Smooth muscle cell (in vitro differentiated cells): ENCODE results near the gene EEA1. TPM values are rescaled to one million over a fixed set of nuclear protein-coding genes. Genes with fewer than 3 reads are reported as not detected.

Source experiments
- DNase-seq: peaks from one replicate; lab custom pipeline; 2025; ENCODE audit not compliant: unreplicated experiment; lab: John Stamatoyannopoulos, UW
- H2AFZ ChIP-seq: fragments of 200-600 bp; sonication (generic); 2 replicates; pipeline ENCODE4 v1.6.0; 2016; ENCODE audit warnings: antibody characterized with exemption, low read depth, mild to moderate bottlenecking
- H3F3A ChIP-seq: fragments of 200-600 bp; sonication (generic); 2 replicates; pipeline ENCODE4 v1.6.0; 2017; ENCODE audit warnings: antibody characterized with exemption, low read depth
- H3K27ac ChIP-seq: fragments of 200-600 bp; sonication (generic); 2 replicates; pipeline ENCODE4 v1.5.1; 2016; ENCODE audit warnings: low read depth, mild to moderate bottlenecking
- H3K27me3 ChIP-seq: fragments of 200-600 bp; sonication (generic); 2 replicates; pipeline ENCODE4 v1.6.1; 2016; ENCODE audit warnings: low read depth, mild to moderate bottlenecking
- H3K36me3 ChIP-seq: fragments of 200-600 bp; sonication (generic); 2 replicates; pipeline ENCODE4 v1.5.1; 2016; ENCODE audit warnings: low read depth
- H3K4me1 ChIP-seq: fragments of 200-600 bp; sonication (generic); 2 replicates; pipeline ENCODE4 v1.5.1; 2016; ENCODE audit warnings: low read depth
- H3K4me2 ChIP-seq: fragments of 200-600 bp; sonication (generic); 2 replicates; pipeline ENCODE4 v1.6.0; 2016; ENCODE audit warnings: mild to moderate bottlenecking
- H3K4me3 ChIP-seq: fragments of 200-600 bp; sonication (generic); 2 replicates; pipeline ENCODE4 v1.5.1; 2016; ENCODE audit warnings: mild to moderate bottlenecking
- H3K79me2 ChIP-seq: fragments of 200-600 bp; sonication (generic); 2 replicates; pipeline ENCODE4 v1.6.0; 2016; ENCODE audit warnings: low read depth, mild to moderate bottlenecking
- H3K9ac ChIP-seq: fragments of 200-600 bp; sonication (generic); 2 replicates; pipeline ENCODE4 v1.6.0; 2016; ENCODE audit warnings: low read depth
- H3K9me3 ChIP-seq: fragments of 200-600 bp; sonication (generic); replicated peaks from 2 replicates; pipeline ENCODE4 v1.5.1; 2016; ENCODE audit warnings: low read depth
- H4K20me1 ChIP-seq: fragments of 200-600 bp; sonication (generic); 2 replicates; pipeline ENCODE4 v1.6.0; 2016; ENCODE audit warnings: low read depth
- WGBS: methylation state at CpG from one replicate; pipeline ENCODE4 v1.1.7; 2016; ENCODE audit warnings: low lambda C conversion rate; 5-methylcytosine and 5-hydroxymethylcytosine counted together
- polyA plus RNA-seq: library from polyadenylated mRNA; unstranded; fragments of >200 nt; fragmentation: Nextera tagmentation; extraction: Ambion mirVana; gene quantifications from 2 replicates; pipeline ENCODE4 v1.2.1, GENCODE V29; 2016
- total RNA-seq: library from RNA; depleted of rRNA; stranded (reverse); fragments of >200 nt; gene quantifications from 2 replicates; pipeline ENCODE4 v1.2.3, GENCODE V29; 2014
- TF ChIP-seq, protein P1 (sequence below): fragments of 200-600 bp; sonication (generic); IDR thresholded peaks from 2 replicates; pipeline ENCODE4 v1.5.1; 2017; ENCODE audit warnings: borderline replicate concordance, mild to moderate bottlenecking, antibody characterized with exemption; ENCODE audit not compliant: insufficient read depth, poor library complexity, severe bottlenecking

The EEA1 gene
- total and polyA plus RNA-seq, 2 experiments from 2014 or later, result 25.1 to 29.0 TPM

GRCh38 chr12:92765871-92766270, 163.2 kb downstream of the EEA1 start:
- no peaks in the 10 kb centered on the region for H3K79me2 ChIP-seq
- H3K27me3 ChIP-seq, result no peaks in the 10 kb centered on the region
- H3K4me2 ChIP-seq, result no peak overlapping the region
- no peak overlapping the region for H2AFZ ChIP-seq
- no peaks in the 10 kb centered on the region for H3K36me3 ChIP-seq
- no peak overlapping the region for H3K9ac ChIP-seq
- 86% methylated on average over 1 of the region's 1 CpG for WGBS
- H3K4me1 ChIP-seq, result no peaks in the 10 kb centered on the region
- no peak overlapping the region for H3K4me3 ChIP-seq
- H4K20me1 ChIP-seq, result no peaks in the 10 kb centered on the region
- no peaks in the 10 kb centered on the region for H3F3A ChIP-seq
- no peak for DNase-seq
- TF ChIP-seq, protein P1, sequence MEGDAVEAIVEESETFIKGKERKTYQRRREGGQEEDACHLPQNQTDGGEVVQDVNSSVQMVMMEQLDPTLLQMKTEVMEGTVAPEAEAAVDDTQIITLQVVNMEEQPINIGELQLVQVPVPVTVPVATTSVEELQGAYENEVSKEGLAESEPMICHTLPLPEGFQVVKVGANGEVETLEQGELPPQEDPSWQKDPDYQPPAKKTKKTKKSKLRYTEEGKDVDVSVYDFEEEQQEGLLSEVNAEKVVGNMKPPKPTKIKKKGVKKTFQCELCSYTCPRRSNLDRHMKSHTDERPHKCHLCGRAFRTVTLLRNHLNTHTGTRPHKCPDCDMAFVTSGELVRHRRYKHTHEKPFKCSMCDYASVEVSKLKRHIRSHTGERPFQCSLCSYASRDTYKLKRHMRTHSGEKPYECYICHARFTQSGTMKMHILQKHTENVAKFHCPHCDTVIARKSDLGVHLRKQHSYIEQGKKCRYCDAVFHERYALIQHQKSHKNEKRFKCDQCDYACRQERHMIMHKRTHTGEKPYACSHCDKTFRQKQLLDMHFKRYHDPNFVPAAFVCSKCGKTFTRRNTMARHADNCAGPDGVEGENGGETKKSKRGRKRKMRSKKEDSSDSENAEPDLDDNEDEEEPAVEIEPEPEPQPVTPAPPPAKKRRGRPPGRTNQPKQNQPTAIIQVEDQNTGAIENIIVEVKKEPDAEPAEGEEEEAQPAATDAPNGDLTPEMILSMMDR, result no peak
- no peaks in the 10 kb centered on the region for H3K9me3 ChIP-seq
- H3K27ac ChIP-seq, result no peak overlapping the region

- Histone ChIP-seq H3K4me1 (no peaks in the 10 kb centered on the region), H3K4me2 (no peak overlapping the region), H3K79me2 (no peaks in the 10 kb centered on the region), H3K9ac (no peak overlapping the region), H4K20me1 (no peaks in the 10 kb centered on the region), H3K36me3 (no peaks in the 10 kb centered on the region), H3K27me3 (no peaks in the 10 kb centered on the region), H2AFZ (no peak overlapping the region), H3K27ac (no peak overlapping the region), H3F3A (no peaks in the 10 kb centered on the region), H3K4me3 (no peak overlapping the region), H3K9me3 (no peaks in the 10 kb centered on the region)
- 59% methylated on average over 5 of the region's 5 CpGs for WGBS
- no peak for DNase-seq
- TF ChIP-seq, protein P1, result no peak
These were observed 164.3 kb downstream of the EEA1 start for GRCh38 chr12:92764831-92765230.

DNA sequence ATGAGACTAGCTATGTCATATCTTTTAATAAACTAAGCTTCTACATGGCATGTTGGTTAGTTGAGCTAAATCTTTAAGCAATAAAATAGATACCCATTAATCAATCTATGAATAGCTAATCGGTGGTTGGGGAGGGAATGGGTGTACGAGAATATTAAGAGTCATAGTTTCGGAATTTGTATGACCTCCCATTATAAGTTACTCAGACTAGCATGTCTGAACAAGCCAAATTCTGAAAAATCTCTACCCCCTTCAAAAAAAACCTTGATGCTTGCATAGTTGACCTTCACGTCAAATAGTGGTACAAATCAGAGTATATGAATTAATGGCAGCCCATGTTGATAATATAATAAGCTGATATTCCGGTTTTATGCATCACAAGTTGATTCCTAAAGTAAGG, 166.3 kb downstream of the EEA1 start:
- TF ChIP-seq, protein P1, result no peak
- no peaks in the 10 kb centered on the region for H3K79me2 ChIP-seq
- H3K9me3 ChIP-seq, result no peaks in the 10 kb centered on the region
- H3K9ac ChIP-seq, result no peak overlapping the region
- no peak for DNase-seq
- H3K4me3 ChIP-seq, result no peak overlapping the region
- H3K4me2 ChIP-seq, result no peak overlapping the region
- H3K36me3 ChIP-seq, result no peaks in the 10 kb centered on the region
- 95% methylated on average over 5 of the region's 5 CpGs for WGBS
- no peak overlapping the region for H3K27ac ChIP-seq
- no peaks in the 10 kb centered on the region for H3K27me3 ChIP-seq
- no peak overlapping the region for H2AFZ ChIP-seq
- no peaks in the 10 kb centered on the region for H3F3A ChIP-seq
- H4K20me1 ChIP-seq, result no peaks in the 10 kb centered on the region
- H3K4me1 ChIP-seq, result peaks cover 5% of the 10 kb centered on the region

GRCh38 chr12:92759634-92760268, 169.3 kb downstream of the EEA1 start:
- Histone ChIP-seq H3K9ac (peak overlapping the region; percentile 32), H3K36me3 (no peaks in the 10 kb centered on the region), H3K4me2 (peak overlapping the region; percentile 51), H3F3A (no peaks in the 10 kb centered on the region), H3K4me3 (no peak overlapping the region), H3K79me2 (no peaks in the 10 kb centered on the region), H2AFZ (no peak overlapping the region), H3K27ac (peak overlapping the region; percentile 72), H3K27me3 (no peaks in the 10 kb centered on the region), H4K20me1 (no peaks in the 10 kb centered on the region), H3K9me3 (no peaks in the 10 kb centered on the region), H3K4me1 (peaks cover 5% of the 10 kb centered on the region)
- TF ChIP-seq, protein P1, result no peak
- no peak for DNase-seq
- WGBS, result 24% methylated on average over 3 of the region's 3 CpGs
